PC-3 (cell line): ENCODE measurements around the gene GJB4. TPM values are rescaled to one million over a fixed set of nuclear protein-coding genes. Genes with fewer than 3 reads are reported as not detected.

Experiments
- ATAC-seq: fragments of 200-7000 bp; cut with Tn5 transposase; 2 replicates; pipeline ENCODE4 v1.9.1; 2020; ENCODE audit warnings: mild to moderate bottlenecking, moderate library complexity
- BruUV-seq: library from RNA; stranded (reverse); fragments of 400-500 nt; replicated peaks from 2 replicates; lab custom pipeline; 2021; lab: Mats Ljungman, UMichigan
- CTCF ChIA-PET: fragments of 300-600 bp; sonication (Branson Sonifier 250); formaldehyde crosslinking; loops from one replicate; lab custom pipeline; 2022; ENCODE audit warnings: antibody characterized with exemption; lab: Charles Lee
- POLR2A ChIA-PET: fragments of 300-600 bp; sonication (Branson Sonifier 250); formaldehyde crosslinking; loops from one replicate; lab custom pipeline; 2022; ENCODE audit warnings: antibody characterized with exemption; ENCODE audit not compliant: unreplicated experiment; lab: Charles Lee
- DNase-seq: peaks from one replicate; pipeline ENCODE4 v3.0.0-alpha.2; 2015
- H2AFZ ChIP-seq: fragments of 300-600 bp; sonication (generic); 2 replicates; pipeline ENCODE4 v1.6.0; 2016; ENCODE audit warnings: antibody characterized with exemption, low read length
- H3F3A ChIP-seq: fragments of 300-600 bp; sonication (generic); one replicate; pipeline ENCODE4 v1.6.0; 2017; ENCODE audit warnings: antibody characterized with exemption, low read length, control low read depth, mild to moderate bottlenecking; ENCODE audit not compliant: unreplicated experiment
- H3K27ac ChIP-seq: fragments of 300-600 bp; sonication (generic); 2 replicates; pipeline ENCODE4 v1.5.1; 2016; ENCODE audit warnings: mild to moderate bottlenecking, low read length
- H3K27me3 ChIP-seq: fragments of 300-600 bp; sonication (generic); 2 replicates; pipeline ENCODE4 v1.6.1; 2016; ENCODE audit warnings: low read length, mixed read lengths
- H3K36me3 ChIP-seq: fragments of 300-600 bp; sonication (generic); 2 replicates; pipeline ENCODE4 v1.6.1; 2016; ENCODE audit warnings: low read depth, mixed run types, low read length, mixed read lengths
- H3K4me1 ChIP-seq: fragments of 300-600 bp; sonication (generic); 2 replicates; pipeline ENCODE4 v1.5.1; 2016; ENCODE audit warnings: low read length; ENCODE audit not compliant: insufficient read depth
- H3K4me2 ChIP-seq: fragments of 300-600 bp; sonication (generic); 2 replicates; pipeline ENCODE4 v1.6.0; 2016; ENCODE audit warnings: low read length
- H3K4me3 ChIP-seq: fragments of 300-600 bp; sonication (generic); 2 replicates; pipeline ENCODE4 v1.5.1; 2016; ENCODE audit warnings: mild to moderate bottlenecking, low read length, mixed read lengths
- H3K79me2 ChIP-seq: fragments of 300-600 bp; sonication (generic); 2 replicates; pipeline ENCODE4 v1.6.1; 2017; ENCODE audit warnings: low read length, mixed read lengths
- H3K9ac ChIP-seq: fragments of 300-600 bp; sonication (generic); 2 replicates; pipeline ENCODE4 v1.6.0; 2016; ENCODE audit warnings: mild to moderate bottlenecking, low read length
- H3K9me2 ChIP-seq: fragments of 300-600 bp; sonication (generic); replicated peaks from 2 replicates; pipeline ENCODE4 v1.6.1; 2016; ENCODE audit warnings: mixed run types, low read length, mixed read lengths
- H3K9me3 ChIP-seq: fragments of 300-600 bp; sonication (generic); 2 replicates; pipeline ENCODE4 v1.6.1; 2016; ENCODE audit warnings: low read length, mixed read lengths
- H4K20me1 ChIP-seq: fragments of 300-600 bp; sonication (generic); 2 replicates; pipeline ENCODE4 v1.6.1; 2016; ENCODE audit warnings: low read length, mixed read lengths
- CTCF ChIP-seq: fragments of 300-600 bp; sonication (generic); conservative IDR thresholded peaks from 2 replicates; pipeline ENCODE4 v1.5.1; 2017; ENCODE audit warnings: antibody characterized with exemption, low read depth, mild to moderate bottlenecking, low read length
- EZH2 ChIP-seq: fragments of 300-600 bp; sonication (generic); IDR thresholded peaks from one replicate; pipeline ENCODE4 v1.6.1; 2017; ENCODE audit warnings: antibody characterized with exemption, mild to moderate bottlenecking, low read length; ENCODE audit not compliant: unreplicated experiment
- EZH2phosphoT487 ChIP-seq: fragments of 300-600 bp; sonication (generic); IDR thresholded peaks from 2 replicates; pipeline ENCODE4 v1.6.1; 2018; ENCODE audit warnings: mild to moderate bottlenecking, antibody characterized with exemption, low read length, borderline replicate concordance
- intact Hi-C: fragments of 100-400 bp; cut with micrococcal nuclease; formaldehyde crosslinking; loops from 2 replicates; pipeline ENCODE4 v1.9.0; 2023
- total RNA-seq: library from RNA; depleted of rRNA; stranded (reverse); fragments of >200 nt; gene quantifications from 2 replicates; pipeline ENCODE4 v1.2.3, GENCODE V29; 2014

Gene GJB4
- total RNA-seq, 1 experiment from 2014 or later, result not detected

- Histone ChIP-seq H4K20me1 (no peaks in the 10 kb centered on the region), H3K9me2 (no peaks in the 10 kb centered on the region), H3K9ac (peak overlapping the region; percentile 93), H3K79me2 (peaks cover 51% of the 10 kb centered on the region), H3K27me3 (no peaks in the 10 kb centered on the region), H3K9me3 (no peaks in the 10 kb centered on the region), H3K4me2 (peak overlapping the region; percentile 98), H3K27ac (peak overlapping the region; percentile 94), H3F3A (no peaks in the 10 kb centered on the region), H3K4me1 (peaks cover 59% of the 10 kb centered on the region), H3K4me3 (peak overlapping the region; percentile 96; the same call in 1 of the 2 replicates), H2AFZ (no peak overlapping the region), H3K36me3 (peaks cover 12% of the 10 kb centered on the region; the same call in 1 of the 2 replicates)
- DNase-seq (no peak), ATAC-seq (no peak)
- intact Hi-C loops, result loop anchor here (2.0 kb wide), 1 partner anchor 17 kb away; no protein-coding TSS in a partner anchor
- no TSS peak for BruUV-seq
- CTCF ChIA-PET, result interaction anchor here (1.2 kb wide), 1 partner anchor 27 kb away, joined by 4 read pairs; no protein-coding TSS in a partner anchor
- POLR2A ChIA-PET, result interaction anchor here (0.8 kb wide), 1 partner anchor 17 kb away, joined by 3 read pairs; no protein-coding TSS in a partner anchor
- no peak for TF ChIP-seq EZH2phosphoT487
- TF ChIP-seq CTCF, result no peak
- TF ChIP-seq EZH2, result no peak
These were observed 20.4 kb downstream of the GJB4 start for GRCh38 chr1:34779962-34780361.

- Histone ChIP-seq H3K9ac (peak overlapping the region; percentile 93), H2AFZ (peak overlapping the region; percentile 74), H3K9me3 (no peaks in the 10 kb centered on the region), H3K9me2 (no peaks in the 10 kb centered on the region), H4K20me1 (no peaks in the 10 kb centered on the region), H3K4me3 (peak overlapping the region; percentile 96), H3K27ac (peak overlapping the region; percentile 94), H3K4me1 (peaks cover 65% of the 10 kb centered on the region), H3K4me2 (peak overlapping the region; percentile 98), H3K27me3 (no peaks in the 10 kb centered on the region), H3K79me2 (peaks cover 56% of the 10 kb centered on the region), H3F3A (no peaks in the 10 kb centered on the region), H3K36me3 (peaks cover 17% of the 10 kb centered on the region)
- ATAC-seq (no peak), DNase-seq (peak; percentile 34)
- no peak for TF ChIP-seq CTCF
- intact Hi-C loops, result no loop called here
- ChIA-PET POLR2A (interaction anchor here (0.6 kb wide), 1 partner anchor 1345 kb away, joined by 3 read pairs; no protein-coding TSS in a partner anchor), CTCF (interaction anchor here (1.0 kb wide), 1 partner anchor 18 kb away, joined by 3 read pairs; no protein-coding TSS in a partner anchor)
- BruUV-seq, result TSS peak; percentile 61
These were observed 21.0 kb downstream of the GJB4 start for GRCh38 chr1:34780528-34780927.
